H1 (cell line): Measurements from ENCODE around the gene AVL9. TPM values are rescaled to one million over a fixed set of nuclear protein-coding genes. Genes with fewer than 3 reads are reported as not detected.

Experiments used
- CTCF ChIA-PET: fragments of 300-600 bp; sonication (Branson Sonifier 250); formaldehyde crosslinking; loops from one replicate; lab custom pipeline; 2021; ENCODE audit not compliant: partially characterized antibody; lab: Charles Lee
- POLR2A ChIA-PET: fragments of 300-600 bp; sonication (Branson Sonifier 250); formaldehyde crosslinking; loops from one replicate; lab custom pipeline; 2021; ENCODE audit warnings: inconsistent platforms; ENCODE audit not compliant: partially characterized antibody; lab: Charles Lee
- DNase-seq, 2 experiments: peaks; one replicate each; pipeline versions ENCODE4 v3.0.0 to v3.0.0-alpha.2; 2010 to 2022; ENCODE audit warnings: low spot score in 2 of 2, low read depth in 1 of 2, mixed read lengths in 1 of 2
- FAIRE-seq: peaks from 2 replicates; lab custom pipeline; 2011; peaks lifted over from hg19 to GRCh38; lab: Jason Lieb, UNC
- H2AFZ ChIP-seq: 2 replicates; pipeline ENCODE4 v1.8.1; 2012; ENCODE audit warnings: low read length, inconsistent platforms
- H2AK5ac ChIP-seq: 2 replicates; pipeline ENCODE4 v1.6.1; 2013; ENCODE audit warnings: low read depth, low read length
- H2BK120ac ChIP-seq: replicated peaks from 2 replicates; pipeline ENCODE3; 2013; ENCODE audit warnings: low read depth, low read length, inconsistent platforms
- H2BK12ac ChIP-seq: 2 replicates; pipeline ENCODE4 v1.6.1; 2013; ENCODE audit warnings: low read depth, low read length
- H2BK15ac ChIP-seq: 2 replicates; pipeline ENCODE4 v1.6.1; 2013; ENCODE audit warnings: low read length
- H2BK20ac ChIP-seq: 2 replicates; pipeline ENCODE4 v1.6.1; 2013; ENCODE audit warnings: low read length
- H2BK5ac ChIP-seq: 2 replicates; pipeline ENCODE4 v1.6.1; 2013; ENCODE audit warnings: low read depth, low read length
- H3K14ac ChIP-seq: 2 replicates; pipeline ENCODE4 v1.6.1; 2013; ENCODE audit warnings: inconsistent platforms; ENCODE audit not compliant: insufficient read length
- H3K18ac ChIP-seq: 2 replicates; pipeline ENCODE4 v1.6.1; 2013; ENCODE audit warnings: low read length; ENCODE audit errors: extremely low read depth
- H3K23ac ChIP-seq: 2 replicates; pipeline ENCODE4 v1.6.1; 2013; ENCODE audit warnings: inconsistent platforms; ENCODE audit not compliant: insufficient read length
- H3K23me2 ChIP-seq: 2 replicates; pipeline ENCODE4 v1.6.1; 2013; ENCODE audit warnings: low read depth, low read length
- H3K27ac ChIP-seq: 2 replicates; pipeline ENCODE4 v1.6.1; 2011; ENCODE audit warnings: low read depth, low read length, inconsistent platforms
- H3K27me3 ChIP-seq, 4 experiments: replicated peaks in 1 of 4; 1 replicate in 1 of 4; 2 replicates in 3 of 4; pipeline versions ENCODE4 v1.6.1 to v1.8.1; 2011 to 2013; ENCODE audit warnings: low read length in 3 of 4, mild to moderate bottlenecking in 3 of 4, inconsistent platforms in 2 of 4, mixed read lengths in 2 of 4, moderate library complexity in 1 of 4; ENCODE audit not compliant: control insufficient read depth in 3 of 4, insufficient read depth in 3 of 4; ENCODE audit errors: extremely low read depth in 1 of 4
- H3K36me3 ChIP-seq, 4 experiments: 2 replicates each; pipeline versions ENCODE4 v1.6.1 to v1.8.1; 2011 to 2013; ENCODE audit warnings: mild to moderate bottlenecking in 4 of 4, low read length in 3 of 4, moderate library complexity in 2 of 4, control low read depth in 1 of 4, inconsistent platforms in 1 of 4; ENCODE audit not compliant: insufficient read depth in 4 of 4, control insufficient read depth in 2 of 4
- H3K4ac ChIP-seq: replicated peaks from 2 replicates; pipeline ENCODE3; 2013; ENCODE audit warnings: low read length, low read depth, mixed read lengths, inconsistent platforms; ENCODE audit not compliant: insufficient read length
- H3K4me1 ChIP-seq, 4 experiments: replicated peaks in 1 of 4; 1 replicate in 1 of 4; 2 replicates in 3 of 4; pipeline versions ENCODE4 v1.6.1 to v1.8.1; 2011 to 2013; ENCODE audit warnings: low read length in 3 of 4, inconsistent platforms in 2 of 4, mixed read lengths in 1 of 4; ENCODE audit not compliant: insufficient read depth in 4 of 4, control insufficient read depth in 3 of 4
- H3K4me2 ChIP-seq, 2 experiments: 2 replicates each; pipeline versions ENCODE4 v1.6.1 to v1.8.1; 2011 to 2013; ENCODE audit warnings: low read depth in 2 of 2, low read length in 2 of 2, control low read depth in 1 of 2, inconsistent platforms in 1 of 2, mild to moderate bottlenecking in 1 of 2; ENCODE audit not compliant: insufficient read depth in 1 of 2
- H3K4me3 ChIP-seq, 4 experiments: fragments of 200-600, 300-600 bp in 1 of 4; sonication (generic), shearing (Covaris generic), sonication (Bioruptor Twin) in 1 of 4; 2 replicates each; pipeline versions ENCODE4 v1.5.1 to v1.8.1; 2011 to 2016; ENCODE audit warnings: low read length in 4 of 4, low read depth in 3 of 4, control low read depth in 2 of 4, inconsistent platforms in 2 of 4, mild to moderate bottlenecking in 2 of 4, mixed read lengths in 1 of 4, moderate library complexity in 1 of 4; ENCODE audit not compliant: insufficient read depth in 2 of 4; ENCODE audit errors: extremely low read depth in 1 of 4
- H3K56ac ChIP-seq: replicated peaks from 2 replicates; pipeline ENCODE3; 2013; ENCODE audit warnings: low read depth, mild to moderate bottlenecking, mixed read lengths, low read length, inconsistent platforms; ENCODE audit not compliant: insufficient read length
- H3K79me1 ChIP-seq: 2 replicates; pipeline ENCODE4 v1.6.1; 2013; ENCODE audit warnings: low read depth, low read length, control low read depth
- H3K79me2 ChIP-seq, 2 experiments: 2 replicates each; pipeline versions ENCODE4 v1.6.1 to v1.8.1; 2012 to 2013; ENCODE audit warnings: low read length in 2 of 2, mild to moderate bottlenecking in 2 of 2, inconsistent platforms in 1 of 2; ENCODE audit not compliant: insufficient read depth in 2 of 2, control insufficient read depth in 1 of 2
- H3K9ac ChIP-seq, 4 experiments: replicated peaks in 1 of 4; 1 replicate in 1 of 4; 2 replicates in 3 of 4; pipeline versions ENCODE4 v1.6.1 to v1.8.1; 2011 to 2013; ENCODE audit warnings: low read depth in 3 of 4, low read length in 3 of 4, control low read depth in 2 of 4, mild to moderate bottlenecking in 2 of 4, moderate library complexity in 2 of 4, inconsistent platforms in 1 of 4; ENCODE audit errors: extremely low read depth in 1 of 4
- H3K9me3 ChIP-seq, 2 experiments: 2 replicates each; pipeline versions ENCODE4 v1.6.1 to v1.8.1; 2012 to 2013; ENCODE audit warnings: mild to moderate bottlenecking in 2 of 2, moderate library complexity in 2 of 2, control low read depth in 1 of 2, inconsistent platforms in 1 of 2, low read depth in 1 of 2, low read length in 1 of 2, mixed read lengths in 1 of 2; ENCODE audit not compliant: insufficient read depth in 2 of 2
- H4K20me1 ChIP-seq, 2 experiments: replicated peaks in 1 of 2; 2 replicates each; pipeline versions ENCODE3 to v1.8.1; 2011 to 2013; ENCODE audit warnings: inconsistent platforms in 2 of 2, low read length in 2 of 2, mild to moderate bottlenecking in 1 of 2; ENCODE audit not compliant: insufficient read depth in 2 of 2, control insufficient read depth in 1 of 2
- H4K5ac ChIP-seq: 2 replicates; pipeline ENCODE4 v1.6.1; 2013; ENCODE audit warnings: low read length, low read depth, mixed read lengths, inconsistent platforms; ENCODE audit not compliant: insufficient read length
- H4K8ac ChIP-seq: 2 replicates; pipeline ENCODE4 v1.8.0; 2013; ENCODE audit warnings: mild to moderate bottlenecking, moderate library complexity, low read length, inconsistent platforms; ENCODE audit not compliant: insufficient read depth; ENCODE audit errors: extremely low read depth
- H4K91ac ChIP-seq: replicated peaks from 2 replicates; pipeline ENCODE3; 2013; ENCODE audit warnings: low read length, mixed read lengths, inconsistent platforms; ENCODE audit not compliant: insufficient read length
- CBX5 ChIP-seq: fragments of 300-800, 300-1000 bp; sonication (generic); IDR thresholded peaks from 2 replicates; pipeline ENCODE4 v1.7.1; 2016; ENCODE audit warnings: antibody characterized with exemption, low read length, low read depth
- CEBPB ChIP-seq: IDR thresholded peaks from 2 replicates; pipeline ENCODE4 v1.6.1; 2012; ENCODE audit warnings: low read depth, low read length
- EGR1 ChIP-seq: IDR thresholded peaks from 2 replicates; pipeline ENCODE4 v1.6.1; 2011; ENCODE audit warnings: low read depth, low read length, borderline replicate concordance
- KDM5A ChIP-seq: fragments of 200-600 bp; IDR thresholded peaks from 2 replicates; pipeline ENCODE4 v1.7.1; 2012; ENCODE audit warnings: mild to moderate bottlenecking, low read length, inconsistent platforms, mixed read lengths
- MAFK ChIP-seq: IDR thresholded peaks from 2 replicates; pipeline ENCODE4 v1.6.1; 2012; ENCODE audit warnings: low read depth, mild to moderate bottlenecking, improper control_type of control experiment, low read length
- NRF1 ChIP-seq: IDR thresholded peaks from 2 replicates; pipeline ENCODE4 v1.6.1; 2011; ENCODE audit warnings: mild to moderate bottlenecking, low read depth, low read length, improper control_type of control experiment
- RFX5 ChIP-seq: IDR thresholded peaks from 2 replicates; pipeline ENCODE4 v1.6.1; 2011; ENCODE audit warnings: low read depth, low read length, improper control_type of control experiment, borderline replicate concordance
- SP1 ChIP-seq: IDR thresholded peaks from 2 replicates; pipeline ENCODE4 v1.6.1; 2011; ENCODE audit warnings: low read depth, low read length
- WGBS, 2 experiments: shearing (Covaris generic) in 1 of 2; methylation state at CpG; one replicate each; pipeline versions ENCODE4 v1.1.6 to v1.1.7; 2013 to 2015; ENCODE audit warnings: low lambda C conversion rate in 2 of 2, mixed read lengths in 2 of 2, inconsistent platforms in 1 of 2, low coverage in 1 of 2, missing lambda C conversion rate in 1 of 2; ENCODE audit not compliant: insufficient replicate concordance in 2 of 2, insufficient coverage in 1 of 2, insufficient read length in 1 of 2; ENCODE audit errors: extremely low coverage in 1 of 2, missing lambda C conversion rate in 1 of 2; 5-methylcytosine and 5-hydroxymethylcytosine counted together
- polyA plus RNA-seq, 7 experiments: library from polyadenylated mRNA; depleted of rRNA in 3 of 7; stranded (reverse) in 5 of 7; unstranded in 2 of 7; fragments of >200 nt in 5 of 7; fragments of 200-250 nt in 2 of 7; gene quantifications; 1 replicate in 5 of 7; 2 replicates in 1 of 7; 4 replicates in 1 of 7; pipeline versions ENCODE4 v1.2.1 to v1.2.3, GENCODE V29; 2011 to 2013; ENCODE audit warnings: missing spikeins in 2 of 7, mixed read lengths in 2 of 7
- total RNA-seq: library from RNA; stranded (reverse); fragmentation: NEBNext Ultra II Directional; extraction: Animal tissue kit (Norgen Biotek cat#: 25700); gene quantifications from 2 replicates; pipeline ENCODE4 v1.2.1, GENCODE V29; 2021

Gene AVL9
- total and polyA plus RNA-seq, 2 of the 8 experiments (the other 6 are each of a cell fraction or from before 2014, with no cell fraction given): 15.5 to 42.1 TPM

DNA sequence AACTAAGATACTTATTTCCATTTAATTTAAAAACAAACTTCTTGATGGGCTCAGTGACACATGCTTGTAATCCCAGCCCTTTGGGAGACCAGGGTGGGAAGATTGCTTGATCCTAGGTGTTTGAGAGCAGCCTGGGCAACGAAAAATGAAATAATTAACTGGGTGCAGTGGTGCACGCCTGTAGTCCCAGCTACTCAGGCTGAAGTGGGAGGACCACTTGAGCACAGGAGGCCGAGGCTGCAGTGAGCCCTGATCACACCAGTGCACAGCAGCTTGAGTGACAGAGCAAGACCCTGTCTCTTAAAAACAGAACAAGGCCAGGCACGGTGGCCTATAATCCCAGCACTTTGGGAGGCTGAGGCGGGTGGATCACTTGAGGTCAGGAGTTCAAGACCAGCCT lies 37.4 kb downstream of the AVL9 start:
- no peak overlapping the region for H2BK12ac ChIP-seq
- H4K5ac ChIP-seq: no peak overlapping the region
- H4K20me1 ChIP-seq: peaks cover 1 to 9% of the 10 kb centered on the region in 2 experiments
- H3K4me1 ChIP-seq: peaks cover 6 to 16% (median 7%) of the 10 kb centered on the region in 4 experiments; a peak in 6 of 7 replicates
- no peak overlapping the region for H3K18ac ChIP-seq
- DNase-seq (no peak), FAIRE-seq (no peak)
- H3K4me2 ChIP-seq: no peak overlapping the region
- 81% methylated on average over 5 of the region's 5 CpGs; no CpG with 5 or more reads in 1 of the 2 experiments for WGBS, 2 experiments
- H4K8ac ChIP-seq: no peak overlapping the region
- no peak overlapping the region for H3K14ac ChIP-seq
- H3K56ac ChIP-seq: no peak overlapping the region
- H3K9ac ChIP-seq: no peak overlapping the region
- H2AFZ ChIP-seq: no peak overlapping the region
- H2BK20ac ChIP-seq: no peak overlapping the region
- H3K27ac ChIP-seq: no peak overlapping the region
- peaks cover 0 to 1% (median 0%) of the 10 kb centered on the region in 4 experiments; a peak in 1 of 7 replicates for H3K27me3 ChIP-seq
- H2BK120ac ChIP-seq: no peak overlapping the region
- H3K79me2 ChIP-seq: peaks cover 0 to 58% of the 10 kb centered on the region in 2 experiments; a peak in 3 of 4 replicates
- H2BK5ac ChIP-seq: no peak overlapping the region
- ChIA-PET POLR2A (interaction anchor here (0.8 to 3.3 kb wide), 3 partner anchors 10 to 37 kb away, joined by 3 to 15 read pairs (median 3); partner anchors contain the start of gene AVL9), CTCF (interaction anchor here (1.0 kb wide), 1 partner anchor 10 kb away, joined by 3 read pairs; no protein-coding TSS in a partner anchor)
- peaks cover under 1% of the 10 kb centered on the region; the same call in 1 of the 2 replicates for H3K79me1 ChIP-seq
- H3K4me3 ChIP-seq: no peak overlapping the region
- no peak overlapping the region for H3K23ac ChIP-seq
- H2BK15ac ChIP-seq: no peak overlapping the region
- no peak overlapping the region for H3K4ac ChIP-seq
- no peak overlapping the region for H2AK5ac ChIP-seq
- TF ChIP-seq CBX5 (no peak), SP1 (no peak), RFX5 (no peak), EGR1 (no peak), KDM5A (no peak), NRF1 (no peak), CEBPB (no peak), MAFK (no peak)
- no peaks in the 10 kb centered on the region for H3K23me2 ChIP-seq
- no peaks in the 10 kb centered on the region for H3K9me3 ChIP-seq
- H3K36me3 ChIP-seq: no peaks in the 10 kb centered on the region; a peak in 1 of 8 replicates
- no peak overlapping the region for H4K91ac ChIP-seq
